GM19351 (cell line): ENCODE measurements around the gene MAN1C1.
"Not testable (repeated sequence)": the region's sequence is repeated elsewhere in the genome, so short reads cannot be mapped to it uniquely, and the experiment has no call there.

Source experiments
- ATAC-seq: cut with Tn5 transposase; IDR thresholded peaks from one replicate; pipeline ENCODE4 v1.9.1; 2021; ENCODE audit warnings: mild to moderate bottlenecking, moderate library complexity; ENCODE audit not compliant: unreplicated experiment

The MAN1C1 gene

GRCh38 chr1:25583519-25584370 lies 32.8 kb upstream of the MAN1C1 start:
- ATAC-seq, result no peak

DNA sequence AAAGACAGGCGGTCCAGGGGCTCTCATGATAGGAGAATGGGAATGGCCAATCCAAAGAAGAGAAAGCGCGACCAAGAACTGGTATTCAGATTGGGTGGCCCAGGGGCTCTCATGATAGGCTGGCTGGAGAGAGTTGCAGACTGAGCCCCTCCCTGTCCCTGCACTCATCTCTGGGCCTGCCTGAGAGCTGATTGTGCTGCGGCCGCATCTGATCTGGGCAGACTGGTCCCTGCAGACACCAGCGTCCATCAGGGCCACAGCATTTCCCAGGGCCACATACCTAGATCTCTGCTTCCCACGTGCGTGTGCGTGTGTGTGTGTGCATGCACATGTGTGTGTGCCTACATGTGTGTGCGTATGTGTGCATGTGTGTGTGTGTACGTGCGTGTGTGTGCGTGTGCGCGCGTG lies 30.4 kb upstream of the MAN1C1 start:
- ATAC-seq, result no peak

- no peak for ATAC-seq
Measured at GRCh38 chr1:25587290-25587689, 29.3 kb upstream of the MAN1C1 start.

- not testable (repeated sequence) for ATAC-seq
Measured at GRCh38 chr1:25588224-25588623, 28.4 kb upstream of the MAN1C1 start.

GRCh38 chr1:25588786-25589185 lies 27.8 kb upstream of the MAN1C1 start:
- not testable (repeated sequence) for ATAC-seq

DNA sequence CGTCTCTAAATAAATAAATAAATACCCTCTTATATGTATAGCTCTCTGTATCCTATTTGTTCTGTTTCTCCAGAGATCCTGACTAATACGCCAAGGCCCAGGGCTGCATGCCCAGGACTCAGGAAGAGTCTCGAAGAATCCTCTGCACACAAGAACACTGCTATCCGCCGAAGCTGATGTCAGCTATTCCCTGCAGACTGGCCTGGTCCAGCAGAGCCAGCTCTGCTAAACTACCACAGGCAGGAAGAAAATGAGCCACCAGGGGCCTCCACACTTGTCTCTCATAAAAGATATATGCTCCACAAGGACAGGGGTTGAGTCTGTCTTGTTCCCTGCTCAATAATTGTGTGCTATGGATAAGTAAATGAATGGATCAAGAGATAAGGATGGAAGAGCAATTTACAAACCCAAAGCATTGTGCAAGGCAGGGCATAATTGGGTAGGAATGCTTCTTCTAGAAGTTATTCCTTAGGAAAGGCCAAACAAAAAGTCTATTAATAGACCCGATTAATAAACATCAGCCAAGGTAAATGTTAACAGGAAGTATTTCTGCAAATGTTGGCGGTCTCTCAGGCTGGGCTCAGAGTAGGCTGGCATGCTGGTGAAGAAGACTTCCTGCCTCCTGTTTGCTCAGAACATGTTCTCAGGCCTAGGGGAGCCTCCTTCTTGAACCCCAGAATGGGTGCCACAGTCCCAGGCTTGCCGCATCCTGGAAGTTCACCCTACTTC lies 26.3 kb upstream of the MAN1C1 start:
- ATAC-seq, result no peak

DNA sequence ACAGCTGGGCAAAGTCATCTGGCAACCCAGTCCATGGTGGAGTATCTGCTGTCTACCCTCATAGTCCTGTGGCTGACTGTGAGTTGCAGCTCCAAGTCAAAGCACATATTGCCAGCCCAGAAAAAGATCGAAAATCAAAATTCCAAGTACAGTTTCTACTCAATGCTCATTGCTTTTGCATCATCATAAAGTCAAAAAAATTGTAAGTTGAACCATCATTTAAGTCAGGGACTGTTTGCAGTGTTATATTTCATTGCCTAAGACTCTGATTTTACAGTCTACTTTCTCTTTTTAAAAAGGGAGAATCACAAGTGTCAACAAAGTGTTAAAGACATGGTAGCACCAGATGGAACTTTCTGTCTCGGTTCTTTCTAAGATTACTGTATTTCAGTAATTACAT lies 22.7 kb upstream of the MAN1C1 start:
- no peak for ATAC-seq

GRCh38 chr1:25594971-25595370 lies 21.6 kb upstream of the MAN1C1 start:
- ATAC-seq, result no peak

GRCh38 chr1:25596641-25597040 lies 19.9 kb upstream of the MAN1C1 start:
- ATAC-seq, result not testable (repeated sequence)

- no peak for ATAC-seq
Measured at GRCh38 chr1:25598879-25599278, 17.7 kb upstream of the MAN1C1 start.

DNA sequence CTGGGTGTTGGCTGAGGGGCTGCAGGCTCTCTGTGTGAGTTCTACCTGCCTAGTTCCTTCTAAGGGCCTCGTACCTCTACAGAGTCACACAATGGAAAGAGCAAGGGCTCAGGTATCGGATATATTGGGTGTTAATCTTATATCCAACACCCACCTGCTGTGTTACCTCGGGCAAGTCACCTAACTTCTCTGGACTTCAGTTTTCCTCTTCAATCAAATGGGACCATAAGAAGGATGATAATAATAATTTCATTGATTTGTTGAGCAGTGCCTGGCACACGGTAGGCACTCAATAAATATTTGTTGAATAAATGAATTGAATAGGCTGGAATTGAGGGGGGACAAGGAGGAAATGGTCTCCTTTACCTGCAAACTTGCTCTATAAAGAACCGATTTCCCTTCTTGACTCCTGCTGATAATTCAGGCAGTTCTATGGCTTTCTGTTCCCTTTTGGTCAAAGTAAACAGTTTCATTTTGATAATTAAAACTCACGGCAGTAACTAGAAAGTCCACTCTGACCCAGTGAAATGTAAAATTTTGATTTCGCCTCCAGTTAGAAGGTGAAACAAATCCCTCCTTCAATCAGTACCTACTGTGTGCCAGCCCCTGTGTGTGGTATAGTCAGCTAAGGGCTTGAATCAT lies 16.5 kb upstream of the MAN1C1 start:
- no peak for ATAC-seq

DNA sequence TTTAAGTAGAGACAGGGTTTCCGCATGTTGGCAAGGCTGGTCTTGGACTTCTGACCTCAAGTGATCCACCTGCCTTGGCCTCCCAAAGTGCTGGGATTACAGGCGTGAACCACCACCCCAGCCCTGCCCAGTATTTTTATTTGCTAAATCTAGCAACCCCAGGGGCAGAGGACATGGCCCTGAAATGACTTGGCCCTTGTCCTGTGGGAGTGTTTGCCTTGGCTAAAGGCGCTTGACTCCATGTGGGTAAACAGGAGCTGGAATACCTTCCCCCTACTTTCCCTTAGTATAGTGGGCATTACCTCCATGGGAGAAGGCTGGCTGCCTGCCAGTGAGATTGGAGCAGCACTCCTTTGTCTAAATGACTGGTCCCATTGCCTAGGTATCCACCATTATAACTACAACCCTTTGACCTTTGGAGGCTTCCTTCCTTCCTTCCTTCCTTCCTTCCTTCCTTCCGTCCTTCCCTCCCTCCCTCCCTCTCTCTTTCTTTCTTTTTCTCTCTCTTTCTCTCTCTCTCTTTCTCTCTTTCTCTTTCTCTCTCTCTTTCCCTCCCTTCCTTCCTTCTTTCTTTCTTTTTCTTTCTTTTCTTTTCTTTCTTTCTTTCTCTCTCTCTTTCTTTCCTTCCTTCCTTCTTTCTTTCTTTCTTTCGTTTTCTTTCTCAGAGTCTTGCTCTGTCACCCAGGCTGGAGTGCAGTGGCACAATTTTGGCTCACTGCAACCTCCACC lies 15.5 kb upstream of the MAN1C1 start:
- not testable (repeated sequence) for ATAC-seq

- not testable (repeated sequence) for ATAC-seq
Measured at GRCh38 chr1:25603779-25604538, 12.6 kb upstream of the MAN1C1 start.

DNA sequence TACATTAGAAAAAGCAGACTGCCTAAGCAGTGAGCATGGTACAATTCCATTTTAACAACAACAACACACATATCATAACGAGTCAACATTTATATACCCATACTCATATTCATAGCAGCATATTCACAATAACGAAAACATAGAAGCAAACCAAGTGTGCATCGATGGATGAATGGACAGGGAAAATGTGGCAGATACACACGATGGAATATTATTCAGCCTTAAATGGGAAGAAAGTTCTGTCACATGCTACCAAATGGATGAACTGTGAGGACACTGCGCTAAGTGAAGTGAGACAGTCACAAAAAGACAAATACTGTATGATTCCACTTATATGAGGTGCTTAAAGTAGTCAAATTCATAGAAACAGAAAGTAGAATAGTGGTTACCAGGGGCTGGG lies 9.5 kb upstream of the MAN1C1 start:
- ATAC-seq, result no peak

DNA sequence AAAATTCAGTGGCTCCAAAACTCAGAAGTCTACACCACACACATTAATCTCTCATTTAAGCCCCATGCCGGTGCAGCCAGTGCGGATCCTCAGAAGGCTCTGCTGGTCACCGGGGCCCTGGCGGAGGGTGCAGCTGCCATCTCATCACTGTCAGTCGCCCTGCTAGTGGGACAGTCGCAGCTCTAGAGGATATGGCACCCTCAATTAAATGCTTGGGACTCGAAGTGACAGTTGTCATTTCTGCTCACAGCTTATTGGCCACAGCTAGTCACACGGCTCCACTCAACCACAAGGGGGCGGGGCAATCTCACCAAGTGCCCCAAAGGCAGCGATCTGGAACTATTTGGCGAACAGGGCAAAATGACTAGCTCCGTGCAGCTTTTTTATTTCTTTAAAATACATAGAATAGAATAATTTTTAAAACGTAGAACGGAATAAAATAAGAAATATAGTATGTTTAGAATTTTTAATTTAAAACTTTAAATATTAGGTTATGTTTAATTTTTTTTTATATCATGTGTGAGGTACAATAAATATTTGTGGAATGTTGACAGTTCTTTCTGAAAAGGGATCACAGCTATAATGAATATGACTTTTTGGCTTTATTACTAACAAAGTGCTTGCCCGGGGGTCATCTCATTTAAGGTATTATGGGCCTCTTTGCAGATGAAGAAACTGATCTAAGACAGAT lies 8.0 kb upstream of the MAN1C1 start:
- peak; percentile 60 for ATAC-seq

DNA sequence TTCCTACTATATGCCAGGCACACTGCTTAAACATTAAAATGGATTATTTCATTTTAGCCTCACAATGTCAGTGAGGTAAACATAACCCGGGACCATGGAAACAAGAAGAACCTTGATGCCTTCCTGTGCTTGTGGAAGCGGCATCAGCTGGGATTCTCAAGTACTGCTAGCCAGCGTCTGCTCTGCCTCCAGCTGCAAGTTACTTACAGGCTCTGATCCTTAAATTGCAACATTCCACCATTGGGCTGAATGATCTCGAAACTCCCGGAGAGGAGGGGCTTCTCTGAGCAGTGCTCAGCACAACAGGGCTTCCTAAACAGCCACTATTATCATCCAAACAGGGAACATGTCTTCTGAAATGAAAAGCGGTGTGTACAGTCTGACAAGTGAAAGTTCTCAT lies 6.7 kb upstream of the MAN1C1 start:
- no peak for ATAC-seq

DNA sequence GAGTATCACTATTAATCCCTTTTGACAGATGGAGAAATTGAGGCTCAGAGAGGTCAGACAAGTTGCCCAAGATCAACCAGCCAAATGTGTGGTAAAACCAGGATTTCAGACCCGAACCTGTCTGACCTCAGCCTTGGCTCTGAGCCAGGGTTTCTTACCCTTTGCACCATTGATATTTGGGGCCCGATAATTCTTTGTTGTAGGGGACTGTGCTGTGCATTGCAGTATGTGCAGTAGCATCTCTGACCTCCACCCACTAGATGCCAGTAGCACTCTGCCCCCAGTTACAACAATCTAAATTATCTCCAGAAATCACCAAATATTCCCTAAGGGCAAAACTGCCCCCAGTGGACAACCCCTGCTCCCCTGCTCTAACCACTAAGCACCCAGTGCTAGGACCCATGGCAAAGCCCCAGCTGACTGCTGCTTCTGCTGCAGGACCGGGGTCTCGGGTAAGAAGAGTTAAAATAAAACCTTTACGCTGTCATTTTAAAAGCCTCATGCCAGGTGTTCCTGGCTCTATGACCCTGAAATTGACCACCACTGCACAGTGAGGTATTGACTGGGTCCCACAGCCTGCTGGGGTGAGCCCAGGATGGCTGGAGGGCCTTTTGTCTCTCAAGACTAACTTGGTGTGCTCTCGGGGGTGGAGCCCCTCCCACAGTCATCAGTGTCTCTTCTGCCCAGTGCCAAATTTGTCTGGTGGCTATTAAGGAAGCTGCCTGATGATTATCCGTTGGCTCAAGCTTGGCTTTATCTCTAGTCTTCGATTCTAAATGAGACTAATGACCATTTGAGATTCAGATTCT lies 5.6 kb upstream of the MAN1C1 start:
- no peak for ATAC-seq

GRCh38 chr1:25611843-25612242 lies 4.7 kb upstream of the MAN1C1 start:
- no peak for ATAC-seq

DNA sequence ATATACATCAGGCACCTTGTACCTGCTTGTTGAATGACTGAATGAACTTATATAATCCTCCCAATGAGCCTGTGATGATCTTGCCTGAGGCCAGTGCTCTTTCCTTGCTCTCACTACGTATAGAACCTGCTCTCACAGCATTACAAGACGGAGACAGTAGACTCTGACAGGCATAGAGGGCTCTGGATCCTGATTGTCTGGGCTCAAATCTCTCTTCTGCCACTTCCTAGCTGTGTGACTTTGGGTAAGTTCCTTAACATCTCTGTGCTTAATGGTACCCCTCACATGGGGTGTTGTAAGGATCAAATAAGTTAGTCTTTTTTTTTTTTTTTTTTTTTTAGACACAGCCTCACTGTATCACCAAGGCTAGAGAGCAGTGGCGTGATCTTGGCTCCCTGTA lies 4.2 kb upstream of the MAN1C1 start:
- ATAC-seq, result no peak
